Stimulated activated naive CD4-positive, alpha-beta T cell treated with Interleukin-2 at 50 U/mL for 16 hours (primary cell): ENCODE data around the gene EMX1.

Source experiments
- DNase-seq: peaks from one replicate; lab custom pipeline; 2025; lab: John Stamatoyannopoulos, UW

The EMX1 gene

GRCh38 chr2:72943540-72944395 is 26.4 kb downstream of the EMX1 start:
- no peak for DNase-seq

- no peak for DNase-seq
These were observed 27.6 kb downstream of the EMX1 start for GRCh38 chr2:72944804-72945449.

GRCh38 chr2:72945450-72946019 is 28.2 kb downstream of the EMX1 start:
- DNase-seq, result no peak

- DNase-seq, result no peak
These were observed 29.1 kb downstream of the EMX1 start for GRCh38 chr2:72946466-72946865.

- DNase-seq, result no peak
These were observed 30.9 kb downstream of the EMX1 start for GRCh38 chr2:72947952-72948830.

- DNase-seq, result no peak
These were observed 31.7 kb downstream of the EMX1 start for GRCh38 chr2:72949045-72949444.

GRCh38 chr2:72949642-72950041 is 32.3 kb downstream of the EMX1 start:
- no peak for DNase-seq

GRCh38 chr2:72950558-72951255 is 33.4 kb downstream of the EMX1 start:
- no peak for DNase-seq

- no peak for DNase-seq
These were observed 34.2 kb downstream of the EMX1 start for GRCh38 chr2:72951303-72952095.

GRCh38 chr2:72952110-72952823 is 34.9 kb downstream of the EMX1 start:
- DNase-seq, result no peak

- DNase-seq, result no peak
These were observed 35.6 kb downstream of the EMX1 start for GRCh38 chr2:72952961-72953360.

GRCh38 chr2:72953528-72953927 is 36.2 kb downstream of the EMX1 start:
- no peak for DNase-seq

GRCh38 chr2:72953976-72954375 is 36.7 kb downstream of the EMX1 start:
- DNase-seq, result no peak

- no peak for DNase-seq
These were observed 37.3 kb downstream of the EMX1 start for GRCh38 chr2:72954376-72955227.

- DNase-seq, result no peak
These were observed 38.1 kb downstream of the EMX1 start for GRCh38 chr2:72955228-72956049.

GRCh38 chr2:72956050-72956395 is 38.7 kb downstream of the EMX1 start:
- DNase-seq, result no peak

GRCh38 chr2:72956936-72957335 is 39.6 kb downstream of the EMX1 start:
- DNase-seq, result no peak
